GM12891 (cell line): ENCODE results near the gene MVB12A.

Experiments
- POLR2A ChIP-seq: IDR thresholded peaks from 2 replicates; pipeline ENCODE4 v1.6.1; 2011; ENCODE audit warnings: low read depth, low read length, control low read depth
- POLR2AphosphoS5 ChIP-seq: IDR thresholded peaks from 2 replicates; pipeline ENCODE4 v1.6.1; 2011; ENCODE audit warnings: low read depth, low read length, control low read depth
- POU2F2 ChIP-seq: IDR thresholded peaks from 2 replicates; pipeline ENCODE4 v1.6.1; 2011; ENCODE audit warnings: low read depth, mild to moderate bottlenecking, control low read depth, low read length, moderate library complexity
- TAF1 ChIP-seq: IDR thresholded peaks from 2 replicates; pipeline ENCODE4 v1.6.1; 2011; ENCODE audit warnings: low read depth, low read length, control low read depth

DNA sequence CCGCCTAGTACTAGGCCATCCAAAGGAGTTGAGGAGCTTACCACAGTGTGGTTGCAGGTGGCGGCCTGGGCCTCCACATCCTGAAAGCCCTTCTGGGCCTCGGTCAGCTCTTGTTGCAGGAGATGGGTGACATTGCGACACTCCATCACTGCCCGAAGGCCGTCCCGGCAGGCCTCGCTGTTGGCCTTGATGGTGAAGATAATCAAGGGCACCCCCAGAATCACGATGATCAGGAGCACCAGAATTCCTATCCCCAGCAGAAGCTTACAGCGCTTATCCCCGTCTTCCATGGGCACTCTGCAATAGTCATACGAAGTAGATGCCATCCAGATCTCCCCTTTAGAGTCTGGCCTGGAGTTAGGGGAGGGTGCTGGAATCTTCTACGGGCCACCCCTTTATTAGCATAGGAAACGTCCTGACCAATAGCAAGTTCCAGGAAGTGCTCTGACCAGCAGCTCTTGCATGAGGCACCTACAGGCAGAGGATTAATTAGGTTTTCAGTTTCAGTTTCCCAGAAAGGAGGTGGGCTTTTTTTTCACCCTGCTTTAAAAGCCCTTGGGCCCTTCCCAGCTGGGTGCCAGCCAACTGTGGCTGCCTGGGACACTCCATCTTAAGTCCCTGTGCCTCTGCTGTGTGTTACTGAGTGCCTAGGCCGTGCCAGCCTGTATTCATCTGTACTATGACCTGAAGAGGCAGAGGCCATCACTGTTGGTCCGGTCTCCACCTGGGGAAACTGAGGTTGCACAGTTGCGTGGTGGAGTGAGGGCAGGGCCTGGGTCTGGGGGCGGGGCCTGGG lies 14.4 kb upstream of the MVB12A start, which contains the start of gene BST2:
- TF ChIP-seq POLR2A = peak; percentile 78; the same call in 1 of the 2 replicates
- 0 out of 2 replicates have a peak, but pooled peaks have one; percentile 57 for TF ChIP-seq POU2F2
- peak; percentile 88 for TF ChIP-seq POLR2AphosphoS5
- peak; percentile 52 for TF ChIP-seq TAF1
